ENCODE results near the gene CCT4.

CCT4 gene

DNA sequence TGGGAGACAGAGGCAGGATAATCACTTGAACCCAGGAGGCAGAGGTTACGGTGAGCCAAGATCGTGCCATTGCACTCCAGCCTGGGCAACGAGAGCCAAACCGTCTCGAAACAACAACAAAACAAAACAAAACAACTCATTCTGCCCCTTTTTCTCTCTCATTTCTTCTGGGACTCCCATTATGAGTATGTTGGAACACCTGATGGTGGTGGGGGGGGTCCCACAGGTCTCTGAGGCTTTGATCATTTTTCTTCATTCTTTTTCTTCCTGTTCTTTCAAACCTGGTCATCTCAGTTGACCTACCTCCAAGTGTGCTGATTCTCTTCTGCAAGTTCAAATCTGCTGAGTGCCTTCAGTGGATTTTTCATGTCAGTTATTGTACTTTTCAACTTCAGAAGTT is 26.4 kb downstream of the CCT4 start:
- no peak overlapping the region for H2BK120ac ChIP-seq (ENCODE audit: low read depth, low read length)
- no peak overlapping the region for H4K91ac ChIP-seq (ENCODE audit: low read length)

GRCh38 chr2:61857224-61857623 is 31.2 kb downstream of the CCT4 start:
- no peak for DNase-seq
- Histone ChIP-seq H4K8ac (ENCODE audit: low read length) (no peak overlapping the region), H3K27ac (ENCODE audit: low read length, poor library complexity, severe bottlenecking) (no peak overlapping the region), H3K79me1 (replicated peaks; ENCODE audit: low read length, poor library complexity, severe bottlenecking) (peaks cover 2% of the 10 kb centered on the region), H2AFZ (ENCODE audit: low read depth, low read length) (no peak overlapping the region), H2BK120ac (ENCODE audit: low read depth, low read length) (no peak overlapping the region), H3K4me1 (ENCODE audit: control insufficient read depth, insufficient read depth, low read depth, low read length) (no peaks in the 10 kb centered on the region), H2BK12ac (ENCODE audit: low read length in 2 of 2) (no peak overlapping the region), H3K4me2 (ENCODE audit: low read length, poor library complexity, severe bottlenecking) (no peak overlapping the region), H3K27me3 (ENCODE audit: control insufficient read depth in 1 of 2, insufficient read depth in 1 of 2, low read length in 2 of 2) (no peaks in the 10 kb centered on the region), H2BK15ac (ENCODE audit: low read depth, poor library complexity, severe bottlenecking) (no peak overlapping the region), H3K14ac (ENCODE audit: low read length in 2 of 2) (no peak overlapping the region), H3K4ac (ENCODE audit: low read depth in 1 of 2, low read length in 2 of 2) (no peak overlapping the region), H4K91ac (ENCODE audit: low read length) (no peak overlapping the region), H3K9me3 (ENCODE audit: control insufficient read depth, low read length) (no peaks in the 10 kb centered on the region), H3K9ac (ENCODE audit: low read length) (no peak overlapping the region), H3K23ac (ENCODE audit: low read length in 2 of 2) (no peak overlapping the region), H3K18ac (ENCODE audit: low read depth in 1 of 2, low read length in 2 of 2) (no peak overlapping the region), H2AK5ac (ENCODE audit: low read length, severe bottlenecking) (no peak overlapping the region), H3K36me3 (ENCODE audit: control insufficient read depth in 1 of 2, insufficient read depth in 2 of 2, low read depth in 1 of 2, low read length in 2 of 2) (no peaks in the 10 kb centered on the region), H3K4me3 (ENCODE audit: insufficient read depth in 1 of 2, low read depth in 1 of 2, low read length in 2 of 2) (no peak overlapping the region), H2BK5ac (ENCODE audit: low read depth, low read length, poor library complexity, severe bottlenecking) (no peak overlapping the region)
- 97% methylated on average over 3 of the region's 3 CpGs for WGBS

More for the DNA sequence above, 26.4 kb downstream of the CCT4 start:
- H3K27ac ChIP-seq (ENCODE audit: low read length, poor library complexity, severe bottlenecking): no peak overlapping the region
- H2AK5ac ChIP-seq (ENCODE audit: low read length, severe bottlenecking): no peak overlapping the region
- no peak overlapping the region for H2BK15ac ChIP-seq (ENCODE audit: low read depth, poor library complexity, severe bottlenecking)
- no peak overlapping the region for H2BK12ac ChIP-seq (ENCODE audit: low read length in 2 of 2)
- H3K9me3 ChIP-seq (ENCODE audit: control insufficient read depth, low read length): no peaks in the 10 kb centered on the region
- no peaks in the 10 kb centered on the region for H3K4me1 ChIP-seq (ENCODE audit: control insufficient read depth, insufficient read depth, low read depth, low read length)
- no peak overlapping the region for H2AFZ ChIP-seq (ENCODE audit: low read depth, low read length)
- no peak overlapping the region for H3K4me2 ChIP-seq (ENCODE audit: low read length, poor library complexity, severe bottlenecking)
- no peak overlapping the region for H4K8ac ChIP-seq (ENCODE audit: low read length)
- H3K27me3 ChIP-seq (ENCODE audit: control insufficient read depth in 1 of 2, insufficient read depth in 1 of 2, low read length in 2 of 2): no peaks in the 10 kb centered on the region
- no peak overlapping the region for H3K18ac ChIP-seq (ENCODE audit: low read depth in 1 of 2, low read length in 2 of 2)
- peaks cover 24 to 32% of the 10 kb centered on the region in 2 experiments for H3K36me3 ChIP-seq (ENCODE audit: control insufficient read depth in 1 of 2, insufficient read depth in 2 of 2, low read depth in 1 of 2, low read length in 2 of 2)
- H3K23ac ChIP-seq (ENCODE audit: low read length in 2 of 2): no peak overlapping the region
- peaks cover 1% of the 10 kb centered on the region for H3K79me1 ChIP-seq (replicated peaks; ENCODE audit: low read length, poor library complexity, severe bottlenecking)
- H3K14ac ChIP-seq (ENCODE audit: low read length in 2 of 2): no peak overlapping the region
- no peak overlapping the region for H3K4me3 ChIP-seq (ENCODE audit: insufficient read depth in 1 of 2, low read depth in 1 of 2, low read length in 2 of 2)
- no peak overlapping the region for H3K4ac ChIP-seq (ENCODE audit: low read depth in 1 of 2, low read length in 2 of 2)
- WGBS: 95% methylated on average over 4 of the region's 5 CpGs
- H2BK5ac ChIP-seq (ENCODE audit: low read depth, low read length, poor library complexity, severe bottlenecking): no peak overlapping the region
- no peak for DNase-seq
- no peak overlapping the region for H3K9ac ChIP-seq (ENCODE audit: low read length)

DNA sequence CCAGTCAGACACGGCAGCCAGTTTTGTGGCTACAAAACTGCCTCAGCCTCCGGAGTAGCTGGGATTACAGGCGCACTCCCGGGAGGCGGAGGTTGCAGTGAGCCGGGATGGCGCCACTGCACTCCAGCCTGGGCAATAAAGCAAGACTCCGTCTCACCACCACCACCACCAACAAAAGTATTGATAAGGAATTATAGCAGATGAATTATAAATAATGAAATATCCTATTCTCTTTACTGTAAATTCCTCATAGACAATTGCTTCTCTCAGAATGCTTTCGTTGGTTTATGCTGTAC is 33.2 kb downstream of the CCT4 start:
- Histone ChIP-seq H3K27ac (ENCODE audit: low read length, poor library complexity, severe bottlenecking) (peak overlapping the region; percentile 75), H2AK5ac (ENCODE audit: low read length, severe bottlenecking) (no peak overlapping the region), H3K23ac (ENCODE audit: low read length in 2 of 2) (no peak overlapping the region), H3K4me3 (ENCODE audit: insufficient read depth in 1 of 2, low read depth in 1 of 2, low read length in 2 of 2) (peak overlapping the region; percentile 51 to 88), H3K9me3 (ENCODE audit: control insufficient read depth, low read length) (no peaks in the 10 kb centered on the region), H3K9ac (ENCODE audit: low read length) (peak overlapping the region; percentile 84), H3K14ac (ENCODE audit: low read length in 2 of 2) (no peak overlapping the region), H2BK5ac (ENCODE audit: low read depth, low read length, poor library complexity, severe bottlenecking) (no peak overlapping the region), H4K91ac (ENCODE audit: low read length) (peak overlapping the region; percentile 37), H2BK15ac (ENCODE audit: low read depth, poor library complexity, severe bottlenecking) (no peak overlapping the region), H3K4me1 (ENCODE audit: control insufficient read depth, insufficient read depth, low read depth, low read length) (no peaks in the 10 kb centered on the region), H2BK12ac (ENCODE audit: low read length in 2 of 2) (no peak overlapping the region), H4K8ac (ENCODE audit: low read length) (peak overlapping the region; percentile 83), H2BK120ac (ENCODE audit: low read depth, low read length) (no peak overlapping the region), H3K27me3 (ENCODE audit: control insufficient read depth in 1 of 2, insufficient read depth in 1 of 2, low read length in 2 of 2) (no peaks in the 10 kb centered on the region), H3K4me2 (ENCODE audit: low read length, poor library complexity, severe bottlenecking) (peak overlapping the region; percentile 94), H3K4ac (ENCODE audit: low read depth in 1 of 2, low read length in 2 of 2) (no peak overlapping the region), H3K36me3 (ENCODE audit: control insufficient read depth in 1 of 2, insufficient read depth in 2 of 2, low read depth in 1 of 2, low read length in 2 of 2) (no peaks in the 10 kb centered on the region), H3K79me1 (replicated peaks; ENCODE audit: low read length, poor library complexity, severe bottlenecking) (peaks cover 2% of the 10 kb centered on the region), H2AFZ (ENCODE audit: low read depth, low read length) (peak overlapping the region; percentile 83), H3K18ac (ENCODE audit: low read depth in 1 of 2, low read length in 2 of 2) (peak overlapping the region in 1 of 2 experiments; percentile 79)
- DNase-seq: no peak
- WGBS: 36% methylated on average over 3 of the region's 9 CpGs

DNA sequence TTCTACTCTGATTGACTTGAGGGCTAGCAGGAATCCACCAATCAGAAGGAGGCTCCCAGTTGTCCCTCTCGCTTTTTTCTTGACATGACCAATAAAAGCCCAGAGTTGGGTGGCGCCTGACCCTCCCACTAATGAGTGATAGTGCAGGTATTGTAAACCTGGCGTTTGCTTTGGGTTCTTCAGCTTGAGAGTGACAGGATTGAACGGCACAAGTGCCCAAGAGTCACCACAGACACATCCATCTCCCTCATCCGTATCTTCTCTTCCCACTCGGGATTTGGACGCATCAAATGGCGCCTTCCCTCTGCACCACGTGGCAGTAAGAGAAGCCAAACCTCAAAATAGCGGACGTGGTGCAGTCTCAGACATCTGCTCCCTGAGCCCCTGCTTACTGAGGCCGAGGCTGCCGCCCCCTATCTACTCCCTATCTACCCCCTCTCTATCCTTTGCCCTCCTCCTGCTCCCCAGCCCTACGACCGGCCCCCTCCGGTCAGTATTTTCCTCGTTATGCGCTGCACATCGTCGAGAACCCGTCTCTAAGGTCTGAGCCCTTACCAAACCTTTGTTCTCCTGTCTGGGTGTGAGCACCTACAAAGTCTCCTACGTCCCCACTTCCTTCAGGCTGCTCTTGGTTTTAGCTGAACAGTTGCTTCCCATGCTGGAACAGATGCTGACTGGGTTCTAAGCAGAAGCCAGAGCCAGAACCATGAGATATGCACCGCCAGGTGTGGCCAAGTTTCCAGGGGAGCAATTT is 33.7 kb downstream of the CCT4 start:
- no peaks in the 10 kb centered on the region for H3K36me3 ChIP-seq (ENCODE audit: control insufficient read depth in 1 of 2, insufficient read depth in 2 of 2, low read depth in 1 of 2, low read length in 2 of 2)
- H2BK5ac ChIP-seq (ENCODE audit: low read depth, low read length, poor library complexity, severe bottlenecking): no peak overlapping the region
- no peak overlapping the region for H2BK15ac ChIP-seq (ENCODE audit: low read depth, poor library complexity, severe bottlenecking)
- H2AFZ ChIP-seq (ENCODE audit: low read depth, low read length): peak overlapping the region; percentile 83
- peak; percentile 97 for DNase-seq
- H3K23ac ChIP-seq (ENCODE audit: low read length in 2 of 2): no peak overlapping the region
- H2BK120ac ChIP-seq (ENCODE audit: low read depth, low read length): no peak overlapping the region
- 6% methylated on average over 21 of the region's 23 CpGs for WGBS
- H4K91ac ChIP-seq (ENCODE audit: low read length): peak overlapping the region; percentile 37
- H3K4ac ChIP-seq (ENCODE audit: low read depth in 1 of 2, low read length in 2 of 2): peak overlapping the region in 1 of 2 experiments; percentile 26
- H3K4me3 ChIP-seq (ENCODE audit: insufficient read depth in 1 of 2, low read depth in 1 of 2, low read length in 2 of 2): peak overlapping the region; percentile 51 to 88
- peak overlapping the region; percentile 75 for H3K27ac ChIP-seq (ENCODE audit: low read length, poor library complexity, severe bottlenecking)
- H3K9ac ChIP-seq (ENCODE audit: low read length): peak overlapping the region; percentile 84
- H3K9me3 ChIP-seq (ENCODE audit: control insufficient read depth, low read length): no peaks in the 10 kb centered on the region
- H3K27me3 ChIP-seq (ENCODE audit: control insufficient read depth in 1 of 2, insufficient read depth in 1 of 2, low read length in 2 of 2): no peaks in the 10 kb centered on the region
- peak overlapping the region; percentile 94 for H3K4me2 ChIP-seq (ENCODE audit: low read length, poor library complexity, severe bottlenecking)
- H2AK5ac ChIP-seq (ENCODE audit: low read length, severe bottlenecking): no peak overlapping the region
- H3K4me1 ChIP-seq (ENCODE audit: control insufficient read depth, insufficient read depth, low read depth, low read length): no peaks in the 10 kb centered on the region
- peak overlapping the region in 1 of 2 experiments; percentile 42 for H2BK12ac ChIP-seq (ENCODE audit: low read length in 2 of 2)
- peak overlapping the region; percentile 83 for H4K8ac ChIP-seq (ENCODE audit: low read length)
- peak overlapping the region; percentile 17 to 79 for H3K18ac ChIP-seq (ENCODE audit: low read depth in 1 of 2, low read length in 2 of 2)
- peaks cover 2% of the 10 kb centered on the region for H3K79me1 ChIP-seq (replicated peaks; ENCODE audit: low read length, poor library complexity, severe bottlenecking)
- H3K14ac ChIP-seq (ENCODE audit: low read length in 2 of 2): peak overlapping the region in 1 of 2 experiments; percentile 76

Measured in mesenchymal stem cell (in vitro differentiated cells and primary cell).